ENCODE results near the gene VOPP1. TPM values are rescaled to one million over a fixed set of nuclear protein-coding genes. Genes with fewer than 3 reads are reported as not detected.

VOPP1 gene
- total and polyA plus RNA-seq, 8 donors, result 15.1 to 37.3 (median 19.2) TPM

- no peak for ATAC-seq
- FAIRE-seq, result no peak
- WGBS, 2 donors, result 89 to 93% methylated on average over 2 of the region's 2 CpGs
- H3K27ac ChIP-seq, result no peak overlapping the region
- H3K4me1 ChIP-seq, result no peaks in the 10 kb centered on the region
- intact Hi-C loops (cut with DNase I), result no loop called here
- H3K9me3 ChIP-seq, result no peaks in the 10 kb centered on the region
- H3K27me3 ChIP-seq, result no peaks in the 10 kb centered on the region
- no peak overlapping the region for H3K4me3 ChIP-seq
- no peak for DNase-seq
- H3K36me3 ChIP-seq, result peaks cover 0 to 6% (median 5%) of the 10 kb centered on the region in 3 donors
- TF ChIP-seq, protein P1, sequence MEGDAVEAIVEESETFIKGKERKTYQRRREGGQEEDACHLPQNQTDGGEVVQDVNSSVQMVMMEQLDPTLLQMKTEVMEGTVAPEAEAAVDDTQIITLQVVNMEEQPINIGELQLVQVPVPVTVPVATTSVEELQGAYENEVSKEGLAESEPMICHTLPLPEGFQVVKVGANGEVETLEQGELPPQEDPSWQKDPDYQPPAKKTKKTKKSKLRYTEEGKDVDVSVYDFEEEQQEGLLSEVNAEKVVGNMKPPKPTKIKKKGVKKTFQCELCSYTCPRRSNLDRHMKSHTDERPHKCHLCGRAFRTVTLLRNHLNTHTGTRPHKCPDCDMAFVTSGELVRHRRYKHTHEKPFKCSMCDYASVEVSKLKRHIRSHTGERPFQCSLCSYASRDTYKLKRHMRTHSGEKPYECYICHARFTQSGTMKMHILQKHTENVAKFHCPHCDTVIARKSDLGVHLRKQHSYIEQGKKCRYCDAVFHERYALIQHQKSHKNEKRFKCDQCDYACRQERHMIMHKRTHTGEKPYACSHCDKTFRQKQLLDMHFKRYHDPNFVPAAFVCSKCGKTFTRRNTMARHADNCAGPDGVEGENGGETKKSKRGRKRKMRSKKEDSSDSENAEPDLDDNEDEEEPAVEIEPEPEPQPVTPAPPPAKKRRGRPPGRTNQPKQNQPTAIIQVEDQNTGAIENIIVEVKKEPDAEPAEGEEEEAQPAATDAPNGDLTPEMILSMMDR (IDR thresholded peaks at IDR 0.05), result no peak
These were observed 106.6 kb downstream of the VOPP1 start for GRCh38 chr7:55465691-55466090.

DNA sequence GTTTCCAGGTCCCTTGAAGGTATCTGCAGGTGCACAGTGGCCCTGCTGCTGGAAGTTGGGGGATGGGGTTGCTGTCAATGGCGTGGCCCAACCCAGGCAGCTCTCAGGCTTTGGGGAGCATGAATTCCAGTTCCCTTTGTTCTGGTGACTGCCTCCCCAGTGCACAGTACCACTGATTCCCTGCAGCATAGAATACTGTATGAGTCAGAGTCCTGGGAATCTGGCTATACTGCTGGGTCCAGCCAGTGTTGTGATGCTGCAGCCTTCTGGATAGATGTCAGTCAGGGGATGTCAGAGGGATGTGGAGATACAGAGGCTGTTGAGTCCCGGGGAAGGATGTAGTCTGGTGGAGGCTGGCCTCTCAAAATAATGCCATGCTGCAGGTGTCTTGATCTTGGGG is 107.9 kb downstream of the VOPP1 start:
- no peak for DNase-seq
- intact Hi-C loops (cut with DNase I), result no loop called here
- 96 to 100% methylated on average over 2 of the region's 2 CpGs for WGBS, 2 donors
- FAIRE-seq, result no peak
- no peak overlapping the region for H3K27ac ChIP-seq
- no peaks in the 10 kb centered on the region for H3K4me1 ChIP-seq
- TF ChIP-seq, protein P1 (IDR thresholded peaks at IDR 0.05), result no peak
- H3K4me3 ChIP-seq, result no peak overlapping the region
- H3K27me3 ChIP-seq, result no peaks in the 10 kb centered on the region
- ATAC-seq, result no peak
- peaks cover 0 to 3% (median 0%) of the 10 kb centered on the region in 4 donors for H3K9me3 ChIP-seq
- H3K36me3 ChIP-seq, result peaks cover 0 to 6% (median 5%) of the 10 kb centered on the region in 3 donors

DNA sequence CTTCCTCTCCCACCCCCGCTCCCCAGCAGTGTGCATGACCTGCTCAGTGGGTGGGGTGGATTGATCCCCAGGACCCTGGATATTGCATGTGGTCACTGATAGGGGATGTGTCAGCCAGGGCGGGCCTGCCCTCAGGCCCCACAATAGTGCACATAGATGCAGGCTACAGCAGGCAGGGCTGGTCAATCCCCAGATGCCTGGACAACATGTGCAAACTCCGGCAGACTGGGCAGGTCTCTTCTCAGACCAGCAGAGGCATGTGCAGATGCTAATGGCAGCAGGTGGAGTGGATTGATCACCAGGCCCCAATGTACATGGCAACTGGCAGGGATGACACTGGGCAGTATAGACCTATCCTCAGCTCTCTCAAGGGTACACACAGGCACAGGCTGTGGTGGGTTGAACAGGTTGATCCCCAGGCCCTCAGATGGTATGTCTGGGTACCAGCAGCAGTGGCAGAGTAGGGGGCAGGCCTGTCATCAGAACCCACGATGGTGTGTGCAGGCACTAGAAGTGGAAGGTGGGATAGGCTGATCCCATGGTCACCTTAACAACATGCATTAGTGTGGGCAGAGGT is 108.5 kb downstream of the VOPP1 start:
- 98 to 100% methylated on average over 4 of the region's 4 CpGs for WGBS, 2 donors
- Histone ChIP-seq H3K4me1 (no peaks in the 10 kb centered on the region), H3K27me3 (no peaks in the 10 kb centered on the region), H3K36me3 (peaks cover 0 to 6% (median 5%) of the 10 kb centered on the region in 3 donors), H3K9me3 (peaks cover 0 to 3% (median 0%) of the 10 kb centered on the region in 4 donors), H3K4me3 (no peak overlapping the region), H3K27ac (no peak overlapping the region)
- TF ChIP-seq, protein P1 (IDR thresholded peaks at IDR 0.05), result no peak
- intact Hi-C loops (cut with DNase I), result no loop called here
- no peak for ATAC-seq
- FAIRE-seq, result no peak
- no peak for DNase-seq

DNA sequence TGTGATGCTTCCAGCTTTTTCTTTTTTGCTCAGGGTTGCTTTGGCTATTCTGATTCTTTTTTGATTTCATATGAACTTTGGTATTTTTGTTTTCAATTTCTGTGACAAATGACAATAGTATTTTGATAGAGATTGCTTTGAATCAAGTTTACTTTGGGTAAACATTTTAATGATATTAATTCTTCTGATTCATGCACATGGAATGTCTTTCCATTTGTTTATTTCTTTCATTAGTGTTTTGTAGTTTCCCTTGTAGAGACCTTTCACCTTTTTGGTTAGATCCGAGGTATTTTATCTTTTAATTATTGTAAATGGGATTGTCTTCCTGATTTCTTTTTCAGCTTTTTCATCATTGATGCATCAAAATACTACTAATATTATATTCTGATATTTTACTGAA is 114.0 kb downstream of the VOPP1 start:
- Histone ChIP-seq H3K36me3 (no peaks in the 10 kb centered on the region), H3K27me3 (no peaks in the 10 kb centered on the region), H3K4me3 (no peak overlapping the region), H3K27ac (no peak overlapping the region), H3K9me3 (peaks cover 0 to 3% (median 0%) of the 10 kb centered on the region in 4 donors), H3K4me1 (no peaks in the 10 kb centered on the region)
- FAIRE-seq (no peak), DNase-seq (no peak), ATAC-seq (no peak)
- TF ChIP-seq, protein P1 (IDR thresholded peaks at IDR 0.05), result no peak
- intact Hi-C loops (cut with DNase I), result no loop called here
- 75 to 92% methylated on average over 1 of the region's 1 CpG for WGBS, 2 donors

GRCh38 chr7:55457801-55458200 is 114.5 kb downstream of the VOPP1 start:
- TF ChIP-seq, protein P1 (IDR thresholded peaks at IDR 0.05), result no peak
- intact Hi-C loops (cut with DNase I), result no loop called here
- DNase-seq (no peak), ATAC-seq (no peak), FAIRE-seq (no peak)
- Histone ChIP-seq H3K4me1 (no peaks in the 10 kb centered on the region), H3K9me3 (peaks cover 0 to 3% (median 0%) of the 10 kb centered on the region in 4 donors), H3K36me3 (no peaks in the 10 kb centered on the region), H3K27me3 (no peaks in the 10 kb centered on the region), H3K27ac (no peak overlapping the region), H3K4me3 (no peak overlapping the region)
- WGBS, 2 donors, result 98 to 100% methylated on average over 1 of the region's 1 CpG
